Choroid plexus epithelial cell (primary cell): Measurements from ENCODE around the gene DRD2.

Experiments used
- DNase-seq: peaks from one replicate; pipeline ENCODE4 v3.0.0-alpha.2; 2010; ENCODE audit warnings: low read depth
- H3K4me3 ChIP-seq: 2 replicates; pipeline ENCODE4 v1.5.1; 2011; ENCODE audit warnings: low read depth, mild to moderate bottlenecking, control low read depth, low read length, moderate library complexity
- CTCF ChIP-seq: conservative IDR thresholded peaks from 2 replicates; pipeline ENCODE4 v1.5.1; 2011; ENCODE audit warnings: low read depth, mild to moderate bottlenecking, control low read depth, inconsistent platforms, low read length, moderate library complexity

The DRD2 gene

DNA sequence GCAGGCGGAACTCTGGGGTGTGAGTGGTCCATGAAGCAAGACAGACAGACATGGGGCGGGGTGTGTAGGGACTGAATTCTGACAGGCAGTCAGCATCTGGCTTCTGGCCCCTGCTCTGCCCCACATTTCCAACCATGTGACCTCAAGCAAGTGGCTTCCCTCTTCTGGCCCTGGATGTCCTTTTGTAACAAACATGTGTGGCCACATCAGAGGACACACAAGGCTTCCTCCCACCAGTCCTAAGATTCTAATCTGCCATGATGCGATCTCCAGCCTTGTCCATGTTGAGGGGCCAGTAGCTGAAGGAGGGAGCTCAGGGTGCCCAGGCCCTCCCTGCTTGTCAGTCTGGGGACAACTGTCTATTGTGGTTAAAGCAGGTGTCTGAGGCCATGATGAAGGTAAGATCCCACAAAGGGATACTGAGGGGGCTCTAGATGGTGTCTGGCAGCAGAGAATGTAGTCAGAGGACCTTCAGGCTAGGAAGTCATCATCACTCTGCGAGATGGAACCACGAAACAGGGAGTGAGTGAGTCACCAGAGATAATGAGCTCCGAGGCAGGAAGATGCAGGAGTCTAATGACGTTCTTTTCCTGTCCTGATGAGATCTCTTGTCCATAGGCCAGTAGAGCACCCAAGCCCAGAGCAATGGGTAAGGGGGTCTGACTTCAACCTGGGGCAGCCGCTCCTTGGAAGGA is 27.4 kb downstream of the DRD2 start:
- no peak overlapping the region for H3K4me3 ChIP-seq
- no peak for TF ChIP-seq CTCF
- DNase-seq = peak; percentile 66

DNA sequence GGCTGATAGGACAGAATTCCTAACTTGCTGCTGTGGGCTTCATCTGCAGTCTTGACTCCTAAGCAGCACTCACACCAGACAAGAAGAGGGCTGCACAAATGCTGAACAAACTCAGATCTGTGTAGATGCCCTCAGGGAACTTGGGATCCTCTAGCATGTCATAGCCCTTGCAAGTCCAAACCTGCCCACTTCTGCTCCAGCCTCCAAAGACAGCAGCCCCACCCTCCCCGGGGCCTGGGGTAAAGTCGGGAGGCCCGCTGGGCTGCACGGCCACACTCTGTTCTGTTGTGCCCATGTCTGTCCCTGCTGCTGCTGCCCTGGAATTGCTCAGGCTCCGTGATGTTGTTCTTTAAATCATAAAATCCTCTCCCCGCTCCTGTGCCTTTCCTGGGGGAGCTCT is 28.3 kb downstream of the DRD2 start:
- no peak for DNase-seq
- H3K4me3 ChIP-seq = no peak overlapping the region
- no peak for TF ChIP-seq CTCF

DNA sequence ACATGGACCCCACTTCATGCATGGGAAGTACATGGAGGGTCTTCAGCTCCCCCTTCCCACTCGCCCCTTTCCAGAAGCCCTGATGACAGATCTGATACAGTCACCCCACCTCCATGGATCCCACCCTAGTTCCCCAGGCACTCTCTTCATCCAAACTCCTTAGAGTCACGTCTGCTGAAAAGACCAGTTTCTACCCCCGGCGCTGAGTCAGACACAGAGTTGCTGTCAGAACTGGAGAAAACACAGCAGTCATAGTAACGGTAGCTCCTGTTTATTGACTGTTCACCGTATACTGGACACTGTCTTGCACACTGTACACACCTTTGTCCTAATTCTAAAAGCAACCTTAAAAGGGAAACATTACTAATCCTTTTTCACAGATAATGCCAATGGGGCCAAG is 29.1 kb downstream of the DRD2 start:
- peak; percentile 36 for DNase-seq
- TF ChIP-seq CTCF = no peak
- no peak overlapping the region for H3K4me3 ChIP-seq

DNA sequence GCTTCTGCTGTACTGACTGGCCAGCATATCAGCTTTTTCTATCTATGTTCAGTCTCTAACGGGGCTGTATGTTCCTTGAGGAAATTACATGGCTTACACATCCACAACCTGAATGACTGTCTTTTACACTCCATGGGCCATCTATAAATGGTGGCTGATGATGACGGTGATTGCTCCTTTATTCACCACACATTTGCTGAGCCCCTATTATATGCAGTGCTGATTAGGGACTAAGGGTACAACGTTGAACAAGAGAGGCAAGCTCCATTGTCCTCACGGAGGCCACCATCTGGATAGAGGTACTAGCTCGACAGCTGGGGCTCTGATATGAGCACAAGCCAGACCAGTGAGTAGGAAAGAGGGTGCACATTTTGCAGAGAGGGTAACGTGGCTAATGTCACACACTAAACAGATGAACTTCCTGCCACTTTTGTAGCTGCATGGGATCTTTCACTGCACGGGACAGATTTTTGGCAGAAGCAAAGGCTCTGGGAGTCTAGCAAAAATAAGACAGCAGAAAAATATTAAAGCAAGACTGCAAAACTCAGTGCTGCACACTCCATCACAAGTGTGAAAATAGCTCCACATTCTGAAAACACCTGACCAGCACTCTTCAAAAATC is 30.6 kb downstream of the DRD2 start:
- DNase-seq = no peak
- no peak overlapping the region for H3K4me3 ChIP-seq
- TF ChIP-seq CTCF = no peak

DNA sequence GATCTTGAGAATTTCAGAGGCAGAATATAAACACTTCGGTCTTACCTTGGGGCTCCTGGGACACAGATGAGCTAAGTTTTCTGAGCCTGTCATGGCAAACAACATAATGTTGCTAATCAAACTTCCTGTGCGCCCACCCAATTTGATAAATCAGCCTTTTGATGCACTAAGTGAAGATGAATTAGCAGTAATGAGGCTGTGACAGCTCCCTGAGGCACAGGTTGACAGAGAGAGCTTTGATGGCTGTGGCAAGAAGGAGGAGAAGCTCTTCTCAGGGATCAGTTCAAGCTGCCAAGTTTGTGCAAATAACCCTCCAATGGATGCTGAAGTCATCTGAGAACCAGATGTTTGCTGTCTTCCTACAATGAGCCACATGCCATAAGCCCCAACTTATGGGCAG is 34.4 kb downstream of the DRD2 start:
- no peak overlapping the region for H3K4me3 ChIP-seq
- no peak for DNase-seq
- TF ChIP-seq CTCF = no peak

GRCh38 chr11:113436672-113437252 is 38.4 kb downstream of the DRD2 start:
- no peak for TF ChIP-seq CTCF
- DNase-seq = no peak
- no peak overlapping the region for H3K4me3 ChIP-seq
